ENCODE results near the gene KRT85.

Gene KRT85

DNA sequence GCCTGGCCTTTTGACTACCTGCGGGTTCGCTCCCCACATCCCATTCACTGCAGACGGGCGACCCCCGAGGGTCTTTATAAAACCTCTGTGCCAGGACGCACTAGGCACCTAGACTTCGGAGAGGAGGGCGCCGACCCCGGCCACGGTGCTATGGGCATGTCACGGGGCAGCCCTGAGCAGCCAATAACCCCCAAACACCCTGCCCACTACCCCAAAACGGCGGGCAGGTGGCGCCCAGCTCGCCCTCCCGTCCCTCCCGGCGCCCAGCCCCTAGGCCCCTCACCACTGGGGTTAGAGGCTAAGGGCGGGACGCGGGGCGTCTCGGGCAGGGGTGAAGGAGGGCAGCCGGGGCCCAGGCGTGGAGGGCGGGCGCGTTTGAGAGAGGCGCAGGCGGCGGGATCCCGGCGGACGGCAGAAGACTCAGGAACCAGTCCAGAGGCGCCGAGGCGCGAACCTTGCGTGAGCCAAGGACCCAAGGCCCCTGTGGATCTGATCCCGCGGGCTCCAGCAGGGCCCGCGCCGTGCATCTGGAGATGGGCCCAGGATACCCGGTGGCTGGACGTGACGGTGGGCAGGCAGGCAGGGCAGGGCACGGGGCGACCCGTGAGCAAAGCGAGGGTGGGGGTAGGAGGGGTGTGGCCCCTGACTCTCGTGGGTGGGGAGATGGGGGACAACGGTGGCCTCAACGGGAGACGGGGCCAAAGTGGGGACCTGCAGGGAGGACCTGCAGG lies 11.1 kb downstream of the KRT85 start:
- no peaks in the 10 kb centered on the region for H3K79me2 ChIP-seq (ENCODE audit: insufficient read depth, low read length)
- no peak overlapping the region for H3K9ac ChIP-seq (ENCODE audit: low read depth, low read length, poor library complexity, severe bottlenecking)
- no peak overlapping the region for H2AFZ ChIP-seq (ENCODE audit: low read length)
- no peaks in the 10 kb centered on the region for H3K27me3 ChIP-seq (ENCODE audit: insufficient read depth, low read length, poor library complexity, severe bottlenecking)
- H3K4me3 ChIP-seq (ENCODE audit: low read length, poor library complexity, severe bottlenecking), result no peak overlapping the region
- no peaks in the 10 kb centered on the region for H3K9me2 ChIP-seq (replicated peaks; ENCODE audit: low read depth, low read length)
- no peak for TF ChIP-seq EZH2phosphoT487 (IDR thresholded peaks at IDR 0.05; ENCODE audit: borderline replicate concordance)
- TF ChIP-seq, protein P1, sequence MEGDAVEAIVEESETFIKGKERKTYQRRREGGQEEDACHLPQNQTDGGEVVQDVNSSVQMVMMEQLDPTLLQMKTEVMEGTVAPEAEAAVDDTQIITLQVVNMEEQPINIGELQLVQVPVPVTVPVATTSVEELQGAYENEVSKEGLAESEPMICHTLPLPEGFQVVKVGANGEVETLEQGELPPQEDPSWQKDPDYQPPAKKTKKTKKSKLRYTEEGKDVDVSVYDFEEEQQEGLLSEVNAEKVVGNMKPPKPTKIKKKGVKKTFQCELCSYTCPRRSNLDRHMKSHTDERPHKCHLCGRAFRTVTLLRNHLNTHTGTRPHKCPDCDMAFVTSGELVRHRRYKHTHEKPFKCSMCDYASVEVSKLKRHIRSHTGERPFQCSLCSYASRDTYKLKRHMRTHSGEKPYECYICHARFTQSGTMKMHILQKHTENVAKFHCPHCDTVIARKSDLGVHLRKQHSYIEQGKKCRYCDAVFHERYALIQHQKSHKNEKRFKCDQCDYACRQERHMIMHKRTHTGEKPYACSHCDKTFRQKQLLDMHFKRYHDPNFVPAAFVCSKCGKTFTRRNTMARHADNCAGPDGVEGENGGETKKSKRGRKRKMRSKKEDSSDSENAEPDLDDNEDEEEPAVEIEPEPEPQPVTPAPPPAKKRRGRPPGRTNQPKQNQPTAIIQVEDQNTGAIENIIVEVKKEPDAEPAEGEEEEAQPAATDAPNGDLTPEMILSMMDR (conservative IDR thresholded peaks at IDR 0.05; ENCODE audit: low read length), result no peak
- no peak overlapping the region for H3K4me2 ChIP-seq (ENCODE audit: low read depth, low read length, poor library complexity, severe bottlenecking)
- H4K20me1 ChIP-seq (ENCODE audit: insufficient read depth, low read length, poor library complexity, severe bottlenecking), result no peaks in the 10 kb centered on the region
- no peaks in the 10 kb centered on the region for H3K36me3 ChIP-seq (ENCODE audit: insufficient read depth, low read length)
- no peaks in the 10 kb centered on the region for H3K9me3 ChIP-seq (ENCODE audit: insufficient read depth, low read depth, low read length)
- no peaks in the 10 kb centered on the region for H3F3A ChIP-seq (ENCODE audit: low read depth)
- peaks cover 68% of the 10 kb centered on the region for H3K4me1 ChIP-seq (ENCODE audit: insufficient read depth, low read length, poor library complexity, severe bottlenecking)

DNA sequence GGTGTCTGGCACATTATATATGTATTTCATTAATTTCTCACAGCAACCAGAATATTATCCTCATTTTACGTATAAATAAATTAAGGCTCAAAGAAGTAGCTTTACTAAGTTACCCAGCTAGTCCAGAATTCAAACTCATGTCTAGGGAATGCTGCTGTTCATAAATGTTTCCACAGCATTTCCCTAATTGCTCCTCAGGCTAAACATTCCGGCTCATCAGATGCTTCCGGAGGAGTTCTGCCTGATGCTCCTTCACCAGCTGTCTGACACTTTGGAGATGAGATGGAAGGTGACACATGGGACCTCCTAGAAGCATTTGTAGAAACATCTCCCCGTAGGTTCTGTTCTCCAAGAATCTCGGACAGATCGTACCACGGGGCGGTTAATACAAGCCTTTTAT lies 12.1 kb downstream of the KRT85 start:
- Histone ChIP-seq H3K9me3 (ENCODE audit: insufficient read depth, low read depth, low read length) (no peaks in the 10 kb centered on the region), H4K20me1 (ENCODE audit: insufficient read depth, low read length, poor library complexity, severe bottlenecking) (no peaks in the 10 kb centered on the region), H3K36me3 (ENCODE audit: insufficient read depth, low read length) (no peaks in the 10 kb centered on the region)

DNA sequence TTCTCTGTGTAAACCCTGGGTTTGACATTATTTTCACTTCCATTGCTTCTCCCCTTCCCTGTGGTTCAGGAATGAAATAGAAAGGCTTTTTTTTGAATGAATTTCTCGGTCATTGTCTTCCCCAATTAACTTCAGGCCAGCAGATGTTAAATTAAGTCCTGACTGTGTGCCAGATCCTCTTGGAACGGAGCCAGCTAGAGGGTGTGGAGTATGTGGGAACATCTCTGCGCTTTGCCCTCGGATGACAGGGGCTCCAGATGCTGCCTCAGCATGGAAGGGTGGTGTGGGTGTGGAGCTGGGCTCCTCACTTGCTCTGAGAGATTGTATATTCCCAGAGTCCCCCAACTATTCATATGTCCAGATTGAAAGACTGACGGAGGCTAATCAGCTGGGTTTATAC lies 13.1 kb downstream of the KRT85 start:
- Histone ChIP-seq H3K4me3 (ENCODE audit: low read length, poor library complexity, severe bottlenecking) (no peak overlapping the region), H3K79me2 (ENCODE audit: insufficient read depth, low read length) (no peaks in the 10 kb centered on the region), H3K36me3 (ENCODE audit: insufficient read depth, low read length) (no peaks in the 10 kb centered on the region), H3K4me2 (ENCODE audit: low read depth, low read length, poor library complexity, severe bottlenecking) (no peak overlapping the region), H2AFZ (ENCODE audit: low read length) (no peak overlapping the region), H3K27me3 (ENCODE audit: insufficient read depth, low read length, poor library complexity, severe bottlenecking) (no peaks in the 10 kb centered on the region), H4K20me1 (ENCODE audit: insufficient read depth, low read length, poor library complexity, severe bottlenecking) (no peaks in the 10 kb centered on the region), H3K9me2 (replicated peaks; ENCODE audit: low read depth, low read length) (no peaks in the 10 kb centered on the region), H3F3A (ENCODE audit: low read depth) (no peaks in the 10 kb centered on the region), H3K9ac (ENCODE audit: low read depth, low read length, poor library complexity, severe bottlenecking) (no peak overlapping the region), H3K4me1 (ENCODE audit: insufficient read depth, low read length, poor library complexity, severe bottlenecking) (peaks cover 58% of the 10 kb centered on the region), H3K9me3 (ENCODE audit: insufficient read depth, low read depth, low read length) (no peaks in the 10 kb centered on the region)
- TF ChIP-seq, protein P1 (conservative IDR thresholded peaks at IDR 0.05; ENCODE audit: low read length), result no peak
- no peak for TF ChIP-seq EZH2phosphoT487 (IDR thresholded peaks at IDR 0.05; ENCODE audit: borderline replicate concordance)

More for the DNA sequence above, 12.1 kb downstream of the KRT85 start:
- Histone ChIP-seq H3K79me2 (ENCODE audit: insufficient read depth, low read length) (no peaks in the 10 kb centered on the region), H3K4me2 (ENCODE audit: low read depth, low read length, poor library complexity, severe bottlenecking) (no peak overlapping the region), H2AFZ (ENCODE audit: low read length) (no peak overlapping the region), H3K4me1 (ENCODE audit: insufficient read depth, low read length, poor library complexity, severe bottlenecking) (peaks cover 63% of the 10 kb centered on the region), H3K4me3 (ENCODE audit: low read length, poor library complexity, severe bottlenecking) (no peak overlapping the region), H3F3A (ENCODE audit: low read depth) (no peaks in the 10 kb centered on the region), H3K27me3 (ENCODE audit: insufficient read depth, low read length, poor library complexity, severe bottlenecking) (no peaks in the 10 kb centered on the region), H3K9ac (ENCODE audit: low read depth, low read length, poor library complexity, severe bottlenecking) (no peak overlapping the region), H3K9me2 (replicated peaks; ENCODE audit: low read depth, low read length) (no peaks in the 10 kb centered on the region)
- no peak for TF ChIP-seq EZH2phosphoT487 (IDR thresholded peaks at IDR 0.05; ENCODE audit: borderline replicate concordance)
- TF ChIP-seq, protein P1 (conservative IDR thresholded peaks at IDR 0.05; ENCODE audit: low read length), result no peak
